Brain microvascular endothelial cell (primary cell): Measurements from ENCODE around the gene S100A16.

Source experiments
- DNase-seq: peaks from one replicate; pipeline ENCODE4 v3.0.0-alpha.2; 2020
- H3K27ac ChIP-seq: fragments of 250-450 bp; sonication (Bioruptor Pico); 2 replicates; pipeline ENCODE4 v1.5.1; 2020; ENCODE audit warnings: mild to moderate bottlenecking, moderate library complexity
- H3K27me3 ChIP-seq: fragments of 250-450 bp; sonication (Bioruptor Pico); replicated peaks from 2 replicates; pipeline ENCODE4 v1.5.1; 2020; ENCODE audit warnings: mild to moderate bottlenecking
- H3K36me3 ChIP-seq: fragments of 250-450 bp; sonication (Bioruptor Pico); replicated peaks from 2 replicates; pipeline ENCODE4 v1.5.1; 2020; ENCODE audit warnings: mild to moderate bottlenecking
- H3K4me3 ChIP-seq: 2 replicates; pipeline ENCODE4 v1.5.1; 2011; ENCODE audit warnings: low read depth, mild to moderate bottlenecking, control low read depth, low read length, moderate library complexity
- CTCF ChIP-seq: IDR thresholded peaks from 2 replicates; pipeline ENCODE4 v1.5.1; 2011; ENCODE audit warnings: low read depth, mild to moderate bottlenecking, moderate library complexity, low read length, control low read depth, inconsistent platforms; ENCODE audit errors: missing control alignments
- in situ Hi-C: cut with HindIII; loops from 2 replicates; pipeline ENCODE4 v1.10.0; 2017; ENCODE audit warnings: low sequenced_read_pairs, low pct_ligation_motif_present

S100A16 gene

DNA sequence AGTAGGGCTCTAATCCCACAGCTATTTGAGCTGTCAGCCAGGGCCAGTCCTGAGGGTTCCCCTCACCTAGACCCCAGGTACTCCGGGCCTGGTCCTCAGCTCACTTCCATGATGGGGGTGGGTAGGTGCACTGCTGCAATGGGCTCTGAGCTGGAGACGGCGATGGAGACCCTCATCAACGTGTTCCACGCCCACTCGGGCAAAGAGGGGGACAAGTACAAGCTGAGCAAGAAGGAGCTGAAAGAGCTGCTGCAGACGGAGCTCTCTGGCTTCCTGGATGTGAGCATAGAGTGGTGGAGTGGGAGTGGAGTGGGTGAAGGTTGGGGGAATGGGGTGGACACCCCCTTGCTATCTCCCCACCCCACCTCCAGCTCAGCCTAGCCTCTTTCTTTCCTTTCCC is 17.4 kb upstream of the S100A16 start:
- no peak for TF ChIP-seq CTCF
- DNase-seq = no peak
- Histone ChIP-seq H3K4me3 (no peak overlapping the region), H3K36me3 (peaks cover 4% of the 10 kb centered on the region), H3K27me3 (no peaks in the 10 kb centered on the region), H3K27ac (no peak overlapping the region)
- in situ Hi-C loops = no loop called here

DNA sequence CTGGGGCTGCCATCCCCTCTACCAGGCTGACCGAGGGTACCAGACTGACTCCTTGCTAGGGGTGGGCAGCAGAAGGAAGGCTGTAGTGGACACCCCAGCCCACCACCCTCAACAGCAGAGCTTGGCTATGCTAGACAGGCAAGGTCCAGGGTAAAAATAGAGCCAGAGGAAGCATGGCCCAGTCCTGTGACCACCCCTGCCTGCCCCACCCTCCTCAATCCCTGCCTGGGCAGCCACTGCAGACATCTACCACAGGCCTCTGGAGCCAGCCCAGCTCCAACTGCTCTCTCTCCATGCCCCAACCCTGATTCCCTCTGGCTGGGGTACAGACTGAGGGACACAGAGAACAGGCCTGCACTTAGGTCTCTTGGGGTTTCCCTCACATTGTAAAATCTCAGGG is 17.0 kb upstream of the S100A16 start:
- Histone ChIP-seq H3K27me3 (no peaks in the 10 kb centered on the region), H3K4me3 (no peak overlapping the region), H3K36me3 (peaks cover 6% of the 10 kb centered on the region), H3K27ac (no peak overlapping the region)
- DNase-seq = no peak
- TF ChIP-seq CTCF = no peak
- in situ Hi-C loops = no loop called here

- Histone ChIP-seq H3K27ac (no peak overlapping the region), H3K27me3 (no peaks in the 10 kb centered on the region), H3K4me3 (no peak overlapping the region), H3K36me3 (peaks cover 6% of the 10 kb centered on the region)
- DNase-seq = no peak
- no peak for TF ChIP-seq CTCF
- in situ Hi-C loops = no loop called here
Observed at GRCh38 chr1:153629343-153629665, 16.4 kb upstream of the S100A16 start.

DNA sequence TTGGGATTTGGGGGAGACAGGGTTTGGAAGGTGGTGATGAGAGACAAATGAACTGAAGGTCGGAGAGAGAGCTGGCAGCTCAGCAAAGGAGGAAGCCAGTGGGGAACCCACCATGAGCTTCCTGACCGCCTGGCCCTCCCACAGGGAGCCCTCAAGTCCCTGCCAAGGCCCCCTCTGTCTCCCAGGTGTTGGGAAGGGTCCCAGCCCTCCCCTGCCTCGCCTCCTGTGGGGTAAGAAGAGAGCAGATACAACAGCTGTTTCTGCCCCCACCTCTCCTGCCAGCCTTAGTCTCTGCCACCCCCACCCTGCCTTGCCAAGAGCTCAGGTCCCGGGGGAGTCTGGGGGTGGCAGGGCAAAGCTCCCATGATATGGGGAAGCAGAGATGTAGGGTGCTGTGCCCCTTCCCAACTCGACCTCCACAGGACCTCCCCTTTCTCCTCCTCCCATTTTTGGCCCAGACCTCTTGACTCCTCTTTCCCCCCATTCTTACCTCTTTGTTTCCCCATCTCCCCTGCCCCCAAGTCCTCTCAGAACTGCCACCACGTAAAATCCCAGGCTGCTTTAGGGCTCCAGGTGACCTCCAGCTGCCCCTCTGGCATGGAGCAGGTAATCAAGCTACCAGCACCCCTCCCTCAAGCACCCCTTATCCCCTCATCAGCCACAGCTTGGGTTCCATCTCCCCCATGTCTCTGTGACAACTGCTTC is 15.9 kb upstream of the S100A16 start:
- TF ChIP-seq CTCF = no peak
- Histone ChIP-seq H3K27me3 (no peaks in the 10 kb centered on the region), H3K27ac (no peak overlapping the region), H3K36me3 (peaks cover 10% of the 10 kb centered on the region), H3K4me3 (no peak overlapping the region)
- DNase-seq = no peak
- in situ Hi-C loops = no loop called here

DNA sequence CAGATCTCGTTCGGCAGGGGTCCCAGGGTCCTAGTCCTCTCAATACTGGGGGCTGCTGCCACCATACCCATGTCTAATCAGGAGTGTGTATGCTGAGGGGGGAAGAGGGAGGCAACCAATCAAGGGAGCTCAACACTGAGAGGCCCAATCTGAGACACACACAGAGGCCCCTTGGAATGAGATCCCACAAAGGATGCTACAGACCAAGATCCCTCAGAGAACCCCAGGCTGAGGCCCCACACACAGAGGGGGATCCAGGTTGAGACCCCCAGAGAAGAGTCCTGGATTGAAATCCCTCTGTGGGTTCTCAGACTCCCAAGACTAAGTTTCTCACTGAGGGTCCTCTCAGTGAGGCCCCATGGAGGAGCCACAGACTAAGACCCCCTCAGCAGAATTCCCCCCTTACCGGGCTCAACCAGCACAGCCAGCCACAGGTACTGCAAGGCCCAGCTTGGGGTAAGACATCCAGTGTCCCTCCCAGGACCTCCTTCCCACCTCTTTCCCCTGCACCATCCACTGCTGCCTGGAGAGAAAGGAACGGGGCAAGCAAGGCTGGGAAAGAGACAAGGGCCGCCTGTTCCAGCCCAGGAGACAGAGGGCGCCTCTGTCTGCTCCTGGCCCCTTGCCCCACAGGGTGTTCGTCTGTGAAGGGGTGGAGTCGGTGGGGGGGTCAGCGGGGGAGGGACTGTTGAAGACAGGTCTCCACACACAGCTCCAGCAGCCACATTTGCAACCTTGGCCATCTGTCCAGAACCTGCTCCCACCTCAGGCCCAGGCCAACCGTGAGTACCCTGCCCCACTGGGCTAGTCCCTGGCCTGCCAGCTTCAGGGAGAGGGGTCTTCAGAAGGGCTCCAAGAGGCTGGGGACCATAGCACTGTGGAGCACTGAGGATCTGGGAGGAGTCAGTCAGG is 15.0 kb upstream of the S100A16 start, which contains the start of gene S100A1:
S100A1 (plus strand) TSS at position 720 of the 912 bp plus-strand sequence. CDS start 2,088 bp downstream, outside the sequence.
- peak within 1 kb of the TSS; percentile 88 for H3K27ac ChIP-seq
- H3K36me3 ChIP-seq = peaks cover 11% of the 10 kb centered on the region
- TF ChIP-seq CTCF = no peak
- in situ Hi-C loops = no loop called here
- H3K27me3 ChIP-seq = no peaks in the 10 kb centered on the region
- DNase-seq = no peak
- peak within 1 kb of the TSS; percentile 77 for H3K4me3 ChIP-seq
